Fibroblast of lung (primary cell): ENCODE data around the gene TMEM63C. TPM values are rescaled to one million over a fixed set of nuclear protein-coding genes. Genes with fewer than 3 reads are reported as not detected.

Source experiments
- DNase-seq, 2 donors: peaks; one replicate each; pipeline versions ENCODE4 v3.0.0 to v3.0.0-alpha.2; 2010; ENCODE audit warnings: low read depth in 2 of 2
- H2AFZ ChIP-seq: 2 replicates; pipeline ENCODE4 v1.5.1; 2012; ENCODE audit warnings: low read length, control low read depth, inconsistent platforms
- H3K27ac ChIP-seq: 2 replicates; pipeline ENCODE4 v1.5.1; 2011; ENCODE audit warnings: low read length, control low read depth; ENCODE audit not compliant: insufficient read depth
- H3K27me3 ChIP-seq: 2 replicates; pipeline ENCODE4 v1.5.1; 2011; ENCODE audit warnings: mild to moderate bottlenecking, low read length; ENCODE audit not compliant: control insufficient read depth, insufficient read depth
- H3K36me3 ChIP-seq: 2 replicates; pipeline ENCODE4 v1.5.1; 2011; ENCODE audit warnings: low read length; ENCODE audit not compliant: control insufficient read depth, insufficient read depth
- H3K4me1 ChIP-seq: 2 replicates; pipeline ENCODE4 v1.5.1; 2011; ENCODE audit warnings: low read length; ENCODE audit not compliant: control insufficient read depth, insufficient read depth; ENCODE audit errors: extremely low read depth
- H3K4me2 ChIP-seq: 2 replicates; pipeline ENCODE4 v1.5.1; 2011; ENCODE audit warnings: low read length, control low read depth; ENCODE audit not compliant: insufficient read depth; ENCODE audit errors: extremely low read depth
- H3K4me3 ChIP-seq, 4 experiments: fragments of 200-600 bp in 1 of 4; sonication (generic) in 1 of 4; replicated peaks in 1 of 4; 2 replicates each; pipeline ENCODE4 v1.5.1; 2011 to 2016; ENCODE audit warnings: low read length in 4 of 4, low read depth in 3 of 4, mild to moderate bottlenecking in 3 of 4, control low read depth in 2 of 4, inconsistent platforms in 1 of 4, mixed read lengths in 1 of 4; ENCODE audit not compliant: insufficient read depth in 1 of 4; ENCODE audit errors: control extremely low read depth in 1 of 4
- H3K79me2 ChIP-seq: 2 replicates; pipeline ENCODE4 v1.5.1; 2012; ENCODE audit warnings: mild to moderate bottlenecking, low read length, inconsistent platforms; ENCODE audit not compliant: control insufficient read depth, insufficient read depth
- H3K9ac ChIP-seq: 2 replicates; pipeline ENCODE4 v1.5.1; 2011; ENCODE audit warnings: mild to moderate bottlenecking, low read length, control low read depth; ENCODE audit not compliant: insufficient read depth
- H3K9me3 ChIP-seq: 2 replicates; pipeline ENCODE4 v1.5.1; 2012; ENCODE audit warnings: low read depth, low read length; ENCODE audit not compliant: control insufficient read depth, insufficient read depth
- H4K20me1 ChIP-seq: 2 replicates; pipeline ENCODE4 v1.5.1; 2011; ENCODE audit warnings: low read length; ENCODE audit not compliant: control insufficient read depth, insufficient read depth; ENCODE audit errors: extremely low read depth
- EZH2 ChIP-seq: IDR thresholded peaks from 2 replicates; pipeline ENCODE4 v1.5.1; 2012; ENCODE audit warnings: low read length, control low read depth, mild to moderate bottlenecking; ENCODE audit errors: missing control alignments
- polyA plus RNA-seq, 2 donors: library from polyadenylated mRNA; depleted of rRNA in 1 of 2; stranded (reverse) in 1 of 2; unstranded in 1 of 2; fragments of >200 nt; gene quantifications; 2 replicates each; pipeline ENCODE4 v1.2.1, GENCODE V29; 2011 to 2012; ENCODE audit warnings: missing spikeins in 1 of 2
- total RNA-seq: library from RNA; depleted of rRNA; stranded (reverse); fragments of >200 nt; gene quantifications from 2 replicates; pipeline ENCODE4 v1.2.1, GENCODE V29; 2014
- TF ChIP-seq, protein P1 (sequence below), 2 donors: IDR thresholded peaks in 1 of 2; conservative IDR thresholded peaks in 1 of 2; 1 replicate in 1 of 2; 2 replicates in 1 of 2; pipeline ENCODE4 v1.5.1; 2011 to 2012; ENCODE audit warnings: low read length in 2 of 2, control low read depth in 1 of 2, inconsistent platforms in 1 of 2, low read depth in 1 of 2, mild to moderate bottlenecking in 1 of 2

Gene TMEM63C
- total and polyA plus RNA-seq, 2 donors (not counting 1 experiment from before 2014, with no cell fraction given): 0.66 TPM; not detected in 1

- Histone ChIP-seq H3K36me3 (no peaks in the 10 kb centered on the region), H4K20me1 (no peaks in the 10 kb centered on the region), H3K79me2 (no peaks in the 10 kb centered on the region), H3K9me3 (no peaks in the 10 kb centered on the region), H2AFZ (no peak overlapping the region), H3K4me2 (no peak overlapping the region), H3K27ac (no peak overlapping the region), H3K4me3 (no peak overlapping the region), H3K4me1 (peaks cover 15% of the 10 kb centered on the region), H3K9ac (no peak overlapping the region), H3K27me3 (no peaks in the 10 kb centered on the region)
- DNase-seq: peak; percentile 28 to 82
- TF ChIP-seq EZH2: no peak
- TF ChIP-seq, protein P1, sequence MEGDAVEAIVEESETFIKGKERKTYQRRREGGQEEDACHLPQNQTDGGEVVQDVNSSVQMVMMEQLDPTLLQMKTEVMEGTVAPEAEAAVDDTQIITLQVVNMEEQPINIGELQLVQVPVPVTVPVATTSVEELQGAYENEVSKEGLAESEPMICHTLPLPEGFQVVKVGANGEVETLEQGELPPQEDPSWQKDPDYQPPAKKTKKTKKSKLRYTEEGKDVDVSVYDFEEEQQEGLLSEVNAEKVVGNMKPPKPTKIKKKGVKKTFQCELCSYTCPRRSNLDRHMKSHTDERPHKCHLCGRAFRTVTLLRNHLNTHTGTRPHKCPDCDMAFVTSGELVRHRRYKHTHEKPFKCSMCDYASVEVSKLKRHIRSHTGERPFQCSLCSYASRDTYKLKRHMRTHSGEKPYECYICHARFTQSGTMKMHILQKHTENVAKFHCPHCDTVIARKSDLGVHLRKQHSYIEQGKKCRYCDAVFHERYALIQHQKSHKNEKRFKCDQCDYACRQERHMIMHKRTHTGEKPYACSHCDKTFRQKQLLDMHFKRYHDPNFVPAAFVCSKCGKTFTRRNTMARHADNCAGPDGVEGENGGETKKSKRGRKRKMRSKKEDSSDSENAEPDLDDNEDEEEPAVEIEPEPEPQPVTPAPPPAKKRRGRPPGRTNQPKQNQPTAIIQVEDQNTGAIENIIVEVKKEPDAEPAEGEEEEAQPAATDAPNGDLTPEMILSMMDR (conservative IDR thresholded peaks at IDR 0.05 in 1 of 2, IDR thresholded peaks at IDR 0.05 in 1 of 2; ENCODE audit: low read depth in 1 of 2, low read length in 2 of 2): no peak
These were observed 121.3 kb downstream of the TMEM63C start for GRCh38 chr14:77302926-77303325.

DNA sequence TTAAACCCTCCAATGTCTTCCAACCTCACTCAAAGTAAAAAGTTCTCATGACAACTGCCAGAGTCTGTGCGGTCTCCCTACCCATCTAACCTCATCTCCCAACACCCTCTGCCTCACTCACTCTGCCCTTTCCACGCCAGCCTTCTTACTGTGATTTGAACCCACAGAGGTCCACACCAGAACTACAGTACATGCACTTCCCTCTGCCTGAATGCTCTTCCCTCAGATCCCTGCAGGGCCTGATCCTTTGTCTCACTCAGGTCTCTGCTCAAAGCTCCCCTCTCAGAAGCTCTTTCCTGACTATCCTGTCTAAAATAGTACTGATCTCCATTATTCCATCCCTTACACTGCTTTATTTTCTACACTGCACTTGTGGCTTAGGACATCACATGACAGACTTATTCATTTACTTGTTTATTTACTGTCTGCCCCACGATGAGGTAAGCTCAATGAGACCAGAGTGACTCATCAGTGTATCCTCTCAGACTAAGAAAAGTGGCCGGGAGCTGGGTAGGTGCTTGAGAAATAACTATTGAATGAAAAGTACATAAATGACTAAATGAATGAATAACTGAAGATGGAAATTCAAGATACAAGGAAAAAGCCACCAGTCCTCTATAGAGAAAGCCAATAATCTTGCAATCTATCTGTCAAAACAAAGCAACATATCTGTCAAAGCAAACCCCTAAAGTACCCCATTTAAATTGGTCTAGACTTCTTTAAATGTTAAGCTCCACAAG, 122.0 kb downstream of the TMEM63C start:
- peak overlapping the region; percentile 41 for H3K4me2 ChIP-seq
- H3K27ac ChIP-seq: peak overlapping the region; percentile 45
- peaks cover 15% of the 10 kb centered on the region for H3K4me1 ChIP-seq
- H3K36me3 ChIP-seq: no peaks in the 10 kb centered on the region
- no peaks in the 10 kb centered on the region for H3K27me3 ChIP-seq
- H3K4me3 ChIP-seq: no peak overlapping the region
- no peak overlapping the region for H2AFZ ChIP-seq
- no peaks in the 10 kb centered on the region for H3K79me2 ChIP-seq
- H4K20me1 ChIP-seq: no peaks in the 10 kb centered on the region
- no peak overlapping the region for H3K9ac ChIP-seq
- no peak for TF ChIP-seq EZH2
- TF ChIP-seq, protein P1 (conservative IDR thresholded peaks at IDR 0.05 in 1 of 2, IDR thresholded peaks at IDR 0.05 in 1 of 2; ENCODE audit: low read depth in 1 of 2, low read length in 2 of 2): no peak
- H3K9me3 ChIP-seq: no peaks in the 10 kb centered on the region
- DNase-seq: peak; percentile 91 to 98

DNA sequence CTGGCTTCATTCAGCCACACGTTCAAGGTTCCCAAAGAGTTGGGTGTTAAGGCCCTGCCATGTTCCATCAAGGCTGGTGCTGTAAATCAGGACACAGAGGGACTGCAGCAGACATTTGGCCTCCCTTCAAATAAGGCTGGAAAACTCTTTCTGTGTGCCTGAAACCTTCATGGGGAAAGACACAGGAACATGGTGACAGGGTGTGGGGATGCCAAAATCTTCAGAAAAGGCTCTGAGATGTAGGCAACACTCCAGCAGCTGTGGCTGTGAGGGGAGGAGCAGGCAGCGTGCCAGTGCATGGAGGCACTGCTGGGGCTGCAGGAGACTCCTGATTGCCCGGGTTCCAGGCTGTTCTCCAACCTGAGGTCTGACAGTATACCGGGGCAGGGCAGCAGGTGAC, 124.1 kb downstream of the TMEM63C start:
- Histone ChIP-seq H3K79me2 (no peaks in the 10 kb centered on the region), H3K9ac (no peak overlapping the region), H3K9me3 (no peaks in the 10 kb centered on the region), H3K4me1 (peaks cover 15% of the 10 kb centered on the region), H3K4me3 (no peak overlapping the region), H3K4me2 (no peak overlapping the region), H3K36me3 (no peaks in the 10 kb centered on the region), H3K27ac (no peak overlapping the region), H2AFZ (no peak overlapping the region), H4K20me1 (no peaks in the 10 kb centered on the region), H3K27me3 (no peaks in the 10 kb centered on the region)
- DNase-seq: no peak
- TF ChIP-seq EZH2: no peak
- TF ChIP-seq, protein P1 (conservative IDR thresholded peaks at IDR 0.05 in 1 of 2, IDR thresholded peaks at IDR 0.05 in 1 of 2; ENCODE audit: low read depth in 1 of 2, low read length in 2 of 2): no peak
